Measurements from ENCODE around the gene PLA2G2C.

The PLA2G2C gene

DNA sequence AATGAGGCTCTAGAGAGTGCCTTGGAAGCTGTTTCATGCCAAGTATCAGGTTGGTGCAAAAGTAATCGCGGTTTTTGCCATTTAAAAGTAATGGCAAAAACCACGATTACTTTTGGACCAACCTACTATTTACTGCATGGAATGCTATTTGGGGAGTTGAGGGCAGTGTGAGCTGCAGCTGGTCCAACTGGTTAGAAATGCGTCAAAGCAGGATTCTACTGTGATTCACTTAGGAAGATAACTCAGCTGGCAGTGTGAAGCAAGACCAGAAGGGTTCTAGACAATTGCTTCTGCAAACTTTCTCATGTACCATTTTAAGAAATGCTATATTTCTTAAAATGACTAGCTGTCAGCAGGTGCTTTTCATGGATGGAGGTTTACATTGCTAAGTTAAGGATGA is 21.2 kb upstream of the PLA2G2C start:
- no peak for DNase-seq (ENCODE audit: low read depth)

DNA sequence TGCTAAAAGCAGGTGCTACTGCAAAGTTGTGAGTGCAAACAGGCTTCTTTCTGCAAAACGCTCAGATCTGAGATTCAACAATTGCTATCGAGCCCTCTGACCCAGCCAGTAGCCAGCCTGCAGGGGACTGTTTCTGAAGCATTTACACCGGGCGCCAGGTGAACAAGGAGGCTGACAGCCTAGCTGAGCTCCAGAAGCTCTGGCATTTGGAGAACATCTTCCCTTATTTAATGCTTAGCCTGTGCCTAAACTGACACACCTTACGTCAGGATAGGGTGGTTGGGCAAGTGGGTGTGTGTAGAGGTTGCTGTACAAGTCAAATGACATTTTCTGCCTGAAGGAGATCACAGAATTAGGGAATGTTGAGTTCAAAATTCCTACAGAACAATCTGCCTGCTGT is 15.8 kb upstream of the PLA2G2C start:
- DNase-seq (ENCODE audit: low read depth), result no peak

DNA sequence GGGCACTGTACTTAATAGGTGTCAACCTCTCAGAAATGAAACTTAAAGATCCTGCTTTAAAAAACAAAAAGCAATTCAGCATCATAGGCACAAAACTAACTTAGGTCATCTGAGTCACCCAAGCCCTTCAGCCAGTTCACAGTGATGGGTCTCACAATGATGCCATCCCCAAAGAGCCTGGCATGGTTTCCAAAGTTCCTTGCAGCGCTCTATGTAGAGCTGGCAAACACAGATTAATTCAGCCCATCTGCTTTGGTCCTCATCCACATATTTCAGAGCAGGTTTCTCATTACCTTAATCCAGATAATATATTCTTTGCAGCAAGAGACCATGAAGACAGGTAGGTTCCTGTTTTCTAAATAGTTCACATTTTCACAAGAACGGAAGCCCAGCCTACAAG is 14.6 kb upstream of the PLA2G2C start:
- no peak for DNase-seq (ENCODE audit: low read depth)

DNA sequence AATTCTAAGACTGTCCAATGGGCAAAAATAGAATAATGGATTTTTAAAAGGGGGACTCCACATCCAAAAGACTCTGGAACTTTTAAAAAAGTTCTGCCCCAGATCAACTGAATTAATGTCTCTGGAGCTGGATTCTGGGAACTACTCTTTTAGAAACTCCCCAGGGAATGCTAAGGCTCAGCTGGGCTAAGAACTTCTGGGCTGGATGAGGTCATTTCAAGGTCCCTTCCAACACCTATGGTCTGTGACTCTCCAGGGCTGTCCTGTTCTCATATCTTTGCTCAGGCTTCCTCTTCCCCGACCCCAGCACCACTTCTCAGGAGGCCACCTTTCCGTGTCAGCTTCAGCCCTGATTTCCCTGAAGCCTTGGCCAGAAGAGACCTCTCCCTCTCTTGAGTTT is 13.5 kb upstream of the PLA2G2C start:
- no peak for DNase-seq (ENCODE audit: low read depth)

DNA sequence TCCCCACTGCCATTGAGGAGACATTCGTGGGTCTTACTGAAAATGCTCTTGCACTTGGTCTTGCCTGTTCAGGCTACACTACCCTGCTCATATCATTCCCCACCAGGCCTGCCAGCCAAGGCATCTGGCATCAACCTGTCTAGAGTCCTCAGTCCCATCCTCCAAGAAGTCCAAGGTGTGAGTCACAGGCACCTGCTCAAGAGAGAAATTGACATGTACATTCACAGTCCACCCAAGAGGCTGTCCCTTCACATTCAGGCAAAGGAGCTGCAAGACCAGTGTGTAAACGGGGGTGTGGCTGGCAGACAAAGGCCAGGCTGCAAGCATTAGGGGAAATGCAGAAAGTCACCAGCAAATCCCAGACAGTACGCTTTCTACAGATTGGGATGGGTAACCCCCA is 13.1 kb upstream of the PLA2G2C start:
- DNase-seq (ENCODE audit: low read depth), result no peak

DNA sequence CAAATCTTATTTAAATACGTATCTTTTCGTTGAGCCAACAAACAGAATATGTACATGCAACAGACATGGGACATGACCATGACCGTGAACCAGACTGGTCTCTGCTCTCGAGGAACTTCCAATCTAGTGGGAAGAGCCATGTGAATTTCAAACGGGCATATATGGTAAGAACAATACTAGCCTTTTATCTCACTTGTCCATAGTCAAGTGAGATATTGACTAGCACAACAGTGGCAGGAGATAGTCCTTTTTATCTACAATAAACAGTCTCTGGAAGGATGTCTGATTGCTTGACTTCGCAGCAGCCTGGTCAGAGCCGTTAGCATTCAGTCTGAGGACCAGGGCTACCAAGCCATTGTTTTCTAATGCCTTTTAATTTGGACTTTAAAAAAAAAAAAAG is 12.6 kb upstream of the PLA2G2C start:
- no peak for DNase-seq (ENCODE audit: low read depth)

DNA sequence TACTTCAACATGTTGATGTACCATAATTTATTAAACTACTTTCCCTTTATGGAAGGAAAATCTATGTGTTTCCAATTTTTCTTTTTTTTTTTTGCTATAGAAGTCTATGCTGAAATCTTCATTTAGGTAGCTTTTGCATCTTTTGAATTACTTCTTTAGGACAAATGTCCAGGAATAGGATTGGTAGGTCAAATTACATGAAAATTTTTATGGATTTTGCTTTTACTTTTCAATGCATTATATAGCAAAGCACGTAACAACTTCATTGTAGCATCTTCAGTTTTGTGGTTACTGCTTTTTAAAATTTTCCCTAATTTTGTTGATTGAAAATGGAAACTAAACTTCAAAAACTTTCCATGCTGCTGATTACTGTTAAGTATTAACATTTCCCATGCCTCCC is 12.0 kb upstream of the PLA2G2C start:
- no peak for DNase-seq (ENCODE audit: low read depth)

DNA sequence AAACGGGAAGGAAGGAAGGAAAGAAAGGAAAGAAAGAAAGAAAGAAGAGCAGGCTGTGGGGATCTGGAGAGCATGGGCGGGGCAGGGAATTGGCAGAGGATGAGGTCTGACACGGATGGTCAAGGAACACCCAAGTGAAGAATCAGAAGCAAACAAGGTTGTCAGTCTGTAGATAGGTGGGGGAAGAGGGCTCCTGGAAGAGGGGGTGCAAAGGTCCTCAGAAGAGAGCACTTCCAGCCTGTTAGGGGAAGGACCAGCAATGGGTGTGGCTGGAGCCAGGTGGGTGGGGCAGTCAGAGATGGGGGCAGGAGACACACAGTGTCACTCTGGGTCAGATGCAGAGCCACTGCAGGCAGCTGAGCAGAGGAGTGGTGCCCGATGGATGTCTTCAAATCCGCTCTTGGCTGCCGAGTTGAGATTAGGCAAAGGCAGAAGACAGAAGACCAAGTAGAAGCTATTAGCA is 11.0 kb upstream of the PLA2G2C start:
- DNase-seq (ENCODE audit: low read depth), result no peak

DNA sequence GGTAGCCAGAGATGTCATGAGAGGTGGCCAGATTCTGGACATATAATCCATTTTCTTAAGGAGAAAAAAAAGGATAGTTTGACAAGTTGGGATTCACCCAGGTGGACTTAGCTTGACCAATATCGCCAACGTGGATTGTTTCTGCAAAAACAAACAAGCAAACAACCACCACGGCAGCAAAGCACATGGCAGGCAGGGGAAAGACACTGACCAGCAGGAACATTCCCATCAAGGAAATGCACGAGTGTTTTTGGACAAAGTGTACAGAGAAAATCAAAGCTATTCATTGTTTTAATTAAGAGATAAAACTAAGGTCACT is 9.1 kb upstream of the PLA2G2C start:
- no peak for DNase-seq (ENCODE audit: low read depth)

DNA sequence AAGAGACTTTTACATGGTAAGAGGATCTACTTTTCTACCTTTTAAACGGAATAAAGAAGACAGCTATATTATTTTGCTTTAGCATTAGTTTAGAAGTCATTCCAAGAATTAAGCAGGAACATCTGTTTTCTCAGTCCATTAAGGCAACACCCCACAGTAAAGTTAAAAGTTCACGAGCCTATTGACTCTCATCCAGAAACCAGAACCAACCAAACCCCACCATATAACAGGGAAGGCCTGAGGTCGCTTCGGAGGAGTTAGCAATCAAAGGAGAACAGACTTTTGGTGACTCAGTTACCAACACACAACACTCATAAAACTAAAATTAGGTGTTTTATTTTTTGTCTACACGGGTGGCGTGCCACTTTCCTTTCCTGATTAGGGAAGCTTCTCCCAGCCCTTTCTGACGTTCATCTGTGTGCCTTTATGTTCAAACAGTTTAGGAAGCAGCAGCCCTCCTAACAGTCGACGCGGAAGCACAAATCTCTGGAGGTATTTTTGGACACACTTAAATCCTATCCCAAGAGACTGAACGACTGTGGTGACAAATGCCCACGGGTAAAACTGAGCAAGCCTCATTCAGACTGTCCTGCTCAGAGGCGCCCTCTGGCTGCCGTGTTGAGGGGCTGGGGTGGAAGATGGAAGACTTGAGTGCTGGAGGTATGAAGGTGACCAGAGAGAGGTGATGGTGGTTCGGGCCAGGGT is 8.6 kb upstream of the PLA2G2C start:
- no peak for DNase-seq (ENCODE audit: low read depth)

DNA sequence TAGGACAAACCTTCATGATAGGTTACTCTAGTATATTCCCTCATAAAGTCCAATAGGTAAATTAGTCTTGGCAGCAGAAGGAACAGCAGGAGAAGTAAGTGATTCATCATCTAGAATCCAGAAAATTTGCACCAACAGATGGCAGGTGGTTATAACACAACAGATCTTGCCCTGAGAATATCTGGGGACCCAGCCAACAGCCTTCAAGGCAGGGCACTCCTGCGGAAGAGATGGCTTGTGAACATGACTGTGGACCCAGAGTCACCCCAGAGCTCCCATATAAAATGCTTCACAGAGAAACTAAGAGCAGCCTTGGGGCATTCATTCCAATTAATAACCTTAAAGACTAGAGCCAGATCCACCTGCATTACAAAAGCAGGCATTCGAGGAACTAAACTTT is 7.9 kb upstream of the PLA2G2C start:
- DNase-seq (ENCODE audit: low read depth), result no peak

DNA sequence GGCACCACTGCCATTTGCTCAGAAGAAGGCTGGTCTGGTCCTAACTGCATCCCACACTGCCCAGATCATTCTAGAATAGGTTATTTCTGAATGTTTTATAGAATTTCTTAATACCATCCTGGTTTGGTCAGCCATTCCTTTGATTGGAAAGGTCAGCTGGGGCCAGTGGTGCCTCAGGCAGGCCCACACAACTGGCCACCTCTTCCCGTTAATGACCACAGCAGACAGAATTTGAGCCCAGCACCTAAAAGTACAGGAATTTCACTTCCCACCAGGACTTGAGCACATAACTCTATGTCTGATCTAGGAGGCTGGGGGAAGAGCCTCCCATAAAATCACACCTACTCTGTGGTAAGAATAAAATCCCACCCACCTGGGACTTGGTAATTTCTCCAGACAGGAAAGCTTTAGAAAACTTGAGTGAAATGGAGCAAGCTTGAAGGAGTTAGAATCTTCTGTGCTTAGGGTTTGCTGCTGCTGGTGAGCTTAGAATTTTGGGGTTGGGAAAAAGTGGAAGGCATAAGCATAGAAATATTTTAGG is 6.6 kb upstream of the PLA2G2C start:
- DNase-seq (ENCODE audit: low read depth), result no peak

DNA sequence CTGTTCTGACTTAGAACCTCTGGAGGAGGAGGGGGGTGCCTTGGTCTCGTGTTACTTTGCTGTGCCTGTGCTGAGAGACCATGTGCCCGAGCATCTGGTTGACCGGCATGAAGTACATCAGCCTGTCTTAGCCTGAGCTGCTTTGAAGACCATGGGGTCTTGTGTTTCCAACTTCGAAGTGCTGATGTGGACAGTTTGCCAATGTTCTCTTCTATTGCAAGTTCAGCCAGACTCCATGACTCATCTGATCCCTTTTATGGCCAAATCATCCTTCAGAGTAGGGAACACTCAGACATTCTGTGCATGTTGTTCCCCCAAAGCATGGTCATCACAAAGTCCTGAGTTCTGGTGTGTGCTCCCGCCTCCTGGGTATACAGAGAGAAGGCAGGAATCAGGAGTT is 6.0 kb upstream of the PLA2G2C start:
- DNase-seq (ENCODE audit: low read depth), result no peak

DNA sequence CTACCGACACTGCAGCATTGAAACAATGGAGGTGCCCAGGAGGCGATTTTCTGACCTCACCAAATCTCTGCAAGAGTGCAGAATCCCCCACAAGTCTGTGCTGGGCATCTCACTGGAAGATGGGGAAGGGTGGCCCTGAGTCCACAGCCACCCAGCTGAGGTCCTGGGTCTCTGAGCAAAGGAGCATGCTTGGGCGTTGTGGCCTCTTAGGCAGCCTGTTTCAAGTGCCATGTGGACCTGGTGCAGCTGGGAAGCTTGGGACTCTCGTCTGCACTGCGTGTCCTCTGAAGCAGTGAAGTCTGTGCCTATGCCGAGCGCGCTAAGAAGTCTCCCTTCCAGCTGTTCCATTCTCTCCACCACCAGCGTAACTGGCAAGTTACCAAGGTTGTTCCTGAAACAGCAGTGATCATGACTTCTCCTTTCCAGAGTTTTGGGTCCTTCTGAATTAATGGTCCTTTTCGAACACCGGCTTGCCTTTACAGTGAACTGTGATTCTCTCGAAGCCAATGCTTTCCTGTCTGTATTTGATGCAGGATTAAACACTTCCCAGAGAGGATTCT is 5.0 kb upstream of the PLA2G2C start:
- no peak for DNase-seq (ENCODE audit: low read depth)

DNA sequence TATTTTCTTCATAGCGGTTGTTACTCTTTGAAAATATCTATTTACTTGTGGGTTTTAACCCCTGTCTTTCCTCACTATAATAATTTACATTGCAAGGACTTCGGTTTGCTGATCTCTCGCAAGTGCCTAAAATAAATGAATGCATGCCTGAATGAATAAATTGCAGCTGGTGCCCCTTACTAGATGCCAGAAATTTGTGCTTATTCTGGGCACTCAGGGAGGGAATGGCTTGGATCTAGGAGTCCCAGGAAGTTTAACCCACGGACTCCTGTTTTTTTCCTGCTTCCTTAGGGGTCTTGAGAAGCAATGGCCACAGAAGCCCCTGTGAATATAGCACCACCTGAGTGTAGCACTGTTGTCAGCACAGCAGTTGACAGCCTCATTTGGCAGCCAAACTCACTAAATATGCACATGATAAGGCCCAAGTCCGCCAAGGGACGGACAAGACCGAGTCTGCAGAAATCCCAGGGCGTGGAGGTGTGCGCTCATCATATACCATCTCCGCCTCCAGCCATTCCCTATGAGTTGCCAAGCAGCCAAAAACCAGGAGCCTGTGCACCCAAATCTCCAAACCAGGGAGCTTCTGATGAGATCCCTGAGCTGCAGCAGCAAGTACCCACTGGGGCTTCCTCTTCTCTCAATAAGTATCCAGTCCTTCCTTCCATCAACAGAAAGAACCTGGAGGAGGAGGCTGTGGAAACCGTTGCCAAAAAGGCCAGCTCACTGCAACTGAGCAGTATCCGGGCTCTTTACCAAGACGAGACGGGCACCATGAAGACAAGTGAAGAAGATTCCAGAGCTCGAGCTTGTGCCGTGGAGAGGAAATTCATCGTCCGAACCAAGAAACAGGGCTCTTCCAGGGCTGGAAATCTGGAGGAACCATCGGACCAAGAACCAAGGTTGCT is 4.2 kb upstream of the PLA2G2C start:
- no peak for DNase-seq (ENCODE audit: low read depth)

DNA sequence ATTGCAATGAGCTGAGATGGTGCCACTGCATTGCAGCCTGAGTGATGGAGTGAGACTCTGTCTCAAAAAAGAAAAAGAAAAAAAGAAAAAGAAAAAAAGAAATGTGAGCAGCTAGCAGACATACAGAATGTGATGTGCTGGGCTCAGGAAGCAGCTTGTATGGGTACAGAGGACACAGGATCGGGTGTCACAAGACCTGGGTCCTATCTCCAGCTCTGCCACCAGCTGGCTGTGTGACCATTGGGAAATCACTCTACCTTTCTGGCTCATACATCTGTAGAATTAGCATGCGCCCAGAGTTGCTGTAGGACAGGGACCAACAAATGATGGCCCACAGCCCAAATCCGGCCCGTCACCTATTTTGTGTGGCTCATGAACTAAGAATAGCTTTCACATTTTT is 3.3 kb upstream of the PLA2G2C start:
- DNase-seq (ENCODE audit: low read depth), result no peak

DNA sequence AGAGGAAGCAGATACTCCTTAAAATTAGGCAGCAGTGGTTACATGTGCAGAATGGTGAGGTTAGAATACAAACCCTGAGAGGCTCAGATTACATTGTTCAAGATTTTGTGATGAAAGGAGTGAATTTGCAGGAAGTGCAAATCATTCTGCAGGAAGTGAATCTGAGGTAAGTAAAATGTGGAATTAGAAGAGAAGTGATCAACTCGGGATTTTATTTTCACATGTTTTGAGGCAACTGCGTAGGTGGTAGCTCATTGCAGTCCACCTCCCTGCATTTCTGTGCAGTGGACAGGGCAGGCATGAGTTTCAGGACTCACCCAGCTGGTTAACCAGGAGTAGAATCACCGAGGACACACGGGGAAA is 2.1 kb upstream of the PLA2G2C start:
- DNase-seq (ENCODE audit: low read depth), result no peak

DNA sequence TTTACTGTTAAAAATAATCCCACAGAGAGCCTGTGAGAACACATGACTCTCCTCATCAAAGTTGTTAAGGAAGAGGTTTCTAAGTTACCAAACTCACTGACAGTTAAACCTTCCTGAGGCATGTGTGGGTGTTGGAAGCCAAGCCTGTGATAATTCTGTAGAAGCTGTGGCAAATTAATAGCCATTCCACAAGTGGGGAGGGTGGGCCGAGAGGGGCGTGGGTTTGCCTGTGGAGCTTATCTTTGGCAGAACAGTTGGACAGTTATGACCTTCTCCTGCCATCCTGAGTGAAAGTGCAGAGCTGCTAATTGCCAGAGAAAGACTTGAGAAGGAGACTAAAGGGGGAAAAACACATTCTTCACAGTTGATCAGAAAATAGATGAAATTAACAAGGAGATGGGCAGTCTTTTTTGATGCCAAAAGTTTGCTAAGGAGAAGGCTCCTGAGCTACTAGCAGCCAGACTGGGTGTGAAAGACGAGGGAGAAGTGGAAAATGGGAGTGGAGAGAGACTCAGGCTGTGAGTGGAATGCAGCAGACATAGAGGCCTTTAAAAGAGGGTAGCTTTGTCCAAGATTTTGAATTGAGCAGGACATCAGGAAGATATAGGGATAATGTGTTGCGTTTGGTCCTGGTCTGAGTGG is 1.6 kb upstream of the PLA2G2C start:
- no peak for DNase-seq (ENCODE audit: low read depth)

DNA sequence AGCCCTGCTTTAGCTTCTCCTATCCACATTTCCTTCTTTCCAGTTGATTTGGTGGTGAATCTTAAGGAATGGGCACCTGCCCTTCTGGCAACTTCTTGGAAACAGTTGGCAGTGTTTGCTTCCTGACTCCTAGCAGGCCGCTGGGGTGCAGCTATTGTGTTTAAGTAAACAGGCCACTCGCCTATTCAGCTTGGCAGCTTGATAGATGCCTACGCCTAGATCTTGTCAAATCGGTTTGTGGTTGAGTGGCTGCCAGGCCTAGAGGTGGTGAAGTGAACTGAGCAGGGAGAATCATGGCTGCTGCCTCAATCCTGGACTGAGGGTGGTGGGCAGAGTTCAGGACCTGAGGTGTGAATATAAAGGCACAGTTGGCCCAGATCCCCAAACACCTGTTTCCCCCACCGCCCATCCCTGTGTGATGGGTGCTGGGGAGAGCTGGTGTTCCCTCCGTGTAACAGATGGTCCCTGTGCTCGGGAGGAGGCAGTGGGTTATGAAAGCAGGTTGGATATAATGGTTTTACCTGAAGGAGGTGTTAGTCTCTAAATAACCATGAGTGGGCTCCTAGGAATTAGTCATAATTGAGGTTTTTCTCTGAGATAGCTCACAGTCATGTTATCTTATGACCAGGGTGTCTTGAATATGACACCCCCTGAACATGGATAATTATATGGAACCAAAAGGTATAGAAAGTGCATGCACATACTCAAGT is 940 bp upstream of the PLA2G2C start:
- DNase-seq (ENCODE audit: low read depth), result no peak

DNA sequence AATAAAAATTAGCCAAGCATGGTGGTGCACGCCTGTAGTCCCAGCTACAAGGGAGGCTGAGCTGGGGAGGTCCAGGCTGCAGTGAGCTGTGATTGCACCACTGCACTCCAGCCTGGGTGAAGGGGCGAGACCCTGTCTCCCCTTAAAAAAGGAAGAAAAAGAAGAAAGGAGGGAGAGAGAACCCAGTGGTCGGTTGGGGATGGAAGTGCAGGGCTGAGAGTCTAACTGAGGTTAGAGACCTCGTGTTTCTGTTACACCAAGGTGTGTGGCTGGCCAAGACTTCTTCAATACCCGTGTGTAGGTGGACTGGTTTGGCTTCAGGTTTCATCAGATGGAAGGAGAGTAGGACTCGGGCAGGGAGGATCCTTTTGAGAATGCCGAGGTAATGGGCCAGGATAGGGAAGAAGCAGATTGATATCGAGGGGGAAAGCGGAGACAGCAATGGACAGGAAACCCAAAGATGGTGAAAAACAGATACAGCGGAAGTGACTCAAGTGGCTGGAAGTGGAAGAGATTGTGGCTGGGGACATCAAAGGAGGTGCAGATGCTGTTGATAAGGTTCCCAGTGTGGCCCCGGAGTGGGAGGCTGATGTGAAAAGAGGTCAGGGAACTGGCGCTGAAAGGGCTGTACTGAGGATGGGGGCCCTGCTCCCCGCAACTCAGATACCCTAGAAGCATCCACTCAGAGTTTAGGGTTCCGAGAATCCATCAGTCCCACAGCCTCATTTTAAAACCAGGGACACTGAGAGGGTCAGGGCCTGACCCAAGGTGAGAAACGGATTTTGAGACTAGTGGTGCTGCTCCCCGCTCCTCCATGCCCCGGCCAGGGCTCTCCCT is 1.1 kb downstream of the PLA2G2C start:
- DNase-seq (ENCODE audit: low read depth), result no peak

DNA sequence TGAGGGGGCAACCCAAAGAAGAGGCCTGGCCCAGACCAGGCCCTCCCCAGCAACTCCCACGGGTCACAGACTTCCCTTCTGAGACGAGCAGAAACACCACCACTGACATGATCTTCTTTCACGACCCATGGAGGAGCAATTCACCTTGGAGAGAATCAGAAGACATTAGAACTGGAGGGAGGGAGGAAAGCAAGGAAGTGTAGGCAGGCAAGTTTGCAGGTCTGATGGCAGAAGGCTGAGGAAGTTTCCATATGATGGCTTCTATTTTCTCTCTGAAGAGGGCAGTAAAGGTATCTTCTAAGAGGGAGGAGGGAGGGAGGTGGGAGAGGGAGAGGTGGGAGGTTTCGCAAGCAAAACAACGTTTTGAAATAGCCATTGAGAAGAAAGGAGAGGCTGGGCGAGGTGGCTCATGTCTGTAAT is 1.8 kb downstream of the PLA2G2C start:
- no peak for DNase-seq (ENCODE audit: low read depth)
